ENCODE data around the gene LPIN1. TPM values are rescaled to one million over a fixed set of nuclear protein-coding genes. Genes with fewer than 3 reads are reported as not detected.

LPIN1 gene
- total and polyA plus RNA-seq, 2 of the 13 experiments (the other 11 are each of a cell fraction or from before 2014, with no cell fraction given) = 9.7 to 19.4 TPM

GRCh38 chr2:11866358-11867335 lies 120.2 kb downstream of the LPIN1 start (continued):
- no peak for TF ChIP-seq FOXJ3 (CRISPR knock-in tag; IDR thresholded peaks at IDR 0.05; ENCODE audit: borderline replicate concordance)
- no peak for TF ChIP-seq ZNF543 (CRISPR knock-in tag; IDR thresholded peaks at IDR 0.05)
- TF ChIP-seq PATZ1 (CRISPR knock-in tag; IDR thresholded peaks at IDR 0.05) = no peak
- no peak for TF ChIP-seq ZNF703 (CRISPR knock-in tag; IDR thresholded peaks at IDR 0.05; ENCODE audit: borderline replicate concordance)
- TF ChIP-seq EZH2 (conservative IDR thresholded peaks at IDR 0.05; ENCODE audit: low read depth, low read length) = no peak
- TF ChIP-seq, protein P1, sequence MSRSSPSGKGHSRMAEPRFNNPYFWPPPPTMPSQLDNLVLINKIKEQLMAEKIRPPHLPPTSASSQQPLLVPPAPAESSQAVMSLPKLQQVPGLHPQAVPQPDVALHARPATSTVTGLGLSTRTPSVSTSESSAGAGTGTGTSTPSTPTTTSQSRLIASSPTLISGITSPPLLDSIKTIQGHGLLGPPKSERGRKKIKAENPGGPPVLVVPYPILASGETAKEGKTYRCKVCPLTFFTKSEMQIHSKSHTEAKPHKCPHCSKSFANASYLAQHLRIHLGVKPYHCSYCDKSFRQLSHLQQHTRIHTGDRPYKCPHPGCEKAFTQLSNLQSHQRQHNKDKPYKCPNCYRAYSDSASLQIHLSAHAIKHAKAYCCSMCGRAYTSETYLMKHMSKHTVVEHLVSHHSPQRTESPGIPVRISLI (CRISPR knock-in tag; IDR thresholded peaks at IDR 0.05; ENCODE audit: borderline replicate concordance) = no peak
- TF ChIP-seq ZNF746 (CRISPR knock-in tag; IDR thresholded peaks at IDR 0.05) = no peak
- no peak for TF ChIP-seq ZNF878 (CRISPR knock-in tag; IDR thresholded peaks at IDR 0.05)

DNA sequence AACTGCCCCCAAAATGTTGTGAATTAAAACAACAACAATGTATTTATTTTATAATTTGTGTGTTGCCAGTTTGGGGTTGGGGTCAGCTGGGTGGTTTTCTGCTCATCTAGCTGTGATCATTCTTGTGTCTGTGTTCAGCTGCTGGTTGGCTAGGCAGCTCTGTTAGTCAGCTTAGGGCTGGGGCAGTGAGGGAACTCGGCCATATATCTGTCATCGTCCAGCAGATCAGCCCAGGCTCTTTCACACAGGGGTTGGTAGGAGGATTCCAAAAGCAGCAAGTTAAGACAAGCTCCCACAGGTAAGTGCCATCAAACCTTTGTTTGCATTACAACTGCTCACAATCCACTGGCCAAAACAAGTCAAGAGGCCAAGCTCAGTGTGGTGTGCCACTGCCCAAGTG lies 121.5 kb downstream of the LPIN1 start:
- in situ Hi-C loops (cut with HindIII; ENCODE audit: extremely low pct_ligation_motif_present, low pct_unique_long_range_greater_than_20kb) = no loop called here
- no peaks in the 10 kb centered on the region for H4K20me1 ChIP-seq (ENCODE audit: insufficient read depth, low read length)
- no peaks in the 10 kb centered on the region for H3K36me3 ChIP-seq (replicated peaks in 1 of 2; ENCODE audit: control insufficient read depth in 1 of 2, insufficient read depth in 2 of 2, low read length in 2 of 2)
- no peak overlapping the region for H2AFZ ChIP-seq (ENCODE audit: low read length)
- ATAC-seq (no peak), DNase-seq (ENCODE audit: low spot score) (no peak), FAIRE-seq (no peak)
- ChIA-PET CTCF (ENCODE audit: low intra/inter-chr PET ratio, low total read pairs) (no interaction called here), POLR2A (no interaction called here)
- H3K9ac ChIP-seq (ENCODE audit: insufficient read depth, low read depth, low read length) = no peak overlapping the region
- H3K4me3 ChIP-seq (replicated peaks in 1 of 3; ENCODE audit: insufficient read depth in 1 of 3, low read depth in 2 of 3, low read length in 3 of 3) = no peak overlapping the region
- intact Hi-C loops (cut with micrococcal nuclease; ENCODE audit: unreplicated experiment) = no loop called here
- H3K27me3 ChIP-seq (ENCODE audit: control insufficient read depth in 1 of 2, insufficient read depth in 2 of 2, low read length in 2 of 2) = peaks cover 0 to 9% of the 10 kb centered on the region in 2 experiments; a peak in 3 of 5 replicates
- 0% methylated on average over 2 of the region's 2 CpGs for WGBS (ENCODE audit: low lambda C conversion rate)
- no TSS peak for BruUV-seq (replicated peaks)
- H3K4me2 ChIP-seq (ENCODE audit: low read depth, low read length) = no peak overlapping the region
- no peak for TF ChIP-seq ZNF564 (CRISPR knock-in tag; IDR thresholded peaks at IDR 0.05)
- peak; percentile 72; the same call in 1 of the 2 replicates for TF ChIP-seq ZNF331 (CRISPR knock-in tag; IDR thresholded peaks at IDR 0.05)
- no peak for TF ChIP-seq SMARCC2 (IDR thresholded peaks at IDR 0.05)
- no peak overlapping the region for H3K27ac ChIP-seq (ENCODE audit: extremely low read length, insufficient read depth, low read length)
- H3K79me2 ChIP-seq (ENCODE audit: insufficient read depth, low read length) = no peaks in the 10 kb centered on the region
- peaks cover 23% of the 10 kb centered on the region for H3K4me1 ChIP-seq (ENCODE audit: insufficient read depth, low read length)
- no peaks in the 10 kb centered on the region for H3K9me3 ChIP-seq (ENCODE audit: low read length)
